HEK293T (cell line): ENCODE results near the gene HSD17B1.

Experiments used
- BHLHE40 ChIP-seq: fragments of 450-650 bp; IDR thresholded peaks from 2 replicates; pipeline ENCODE4 v1.6.1; 2016; ENCODE audit warnings: mild to moderate bottlenecking, moderate library complexity, borderline replicate concordance
- ELF4 ChIP-seq: fragments of 450-650 bp; IDR thresholded peaks from 2 replicates; pipeline ENCODE4 v1.6.1; 2017; ENCODE audit warnings: antibody characterized with exemption
- FOXA1 ChIP-seq: fragments of 450-650 bp; IDR thresholded peaks from 2 replicates; pipeline ENCODE4 v1.6.1; 2016; ENCODE audit warnings: mild to moderate bottlenecking
- FOXM1 ChIP-seq: fragments of 450-650 bp; IDR thresholded peaks from 2 replicates; pipeline ENCODE4 v1.6.1; 2017; ENCODE audit warnings: mild to moderate bottlenecking, borderline replicate concordance
- L3MBTL2 ChIP-seq: fragments of 450-650 bp; conservative IDR thresholded peaks from 2 replicates; pipeline ENCODE4 v1.6.1; 2016; ENCODE audit warnings: mild to moderate bottlenecking
- NFRKB ChIP-seq: fragments of 450-650 bp; IDR thresholded peaks from 2 replicates; pipeline ENCODE4 v1.6.1; 2016; ENCODE audit warnings: mild to moderate bottlenecking, moderate library complexity
- PKNOX1 ChIP-seq: fragments of 450-650 bp; IDR thresholded peaks from 2 replicates; pipeline ENCODE4 v1.6.1; 2016
- SP1 ChIP-seq: fragments of 450-650 bp; IDR thresholded peaks from 2 replicates; pipeline ENCODE4 v1.6.1; 2017
- SUZ12 ChIP-seq: fragments of 450-650 bp; IDR thresholded peaks from 2 replicates; pipeline ENCODE4 v1.6.1; 2016; ENCODE audit warnings: mild to moderate bottlenecking
- ZNF384 ChIP-seq: fragments of 450-650 bp; IDR thresholded peaks from 2 replicates; pipeline ENCODE4 v1.6.1; 2016

DNA sequence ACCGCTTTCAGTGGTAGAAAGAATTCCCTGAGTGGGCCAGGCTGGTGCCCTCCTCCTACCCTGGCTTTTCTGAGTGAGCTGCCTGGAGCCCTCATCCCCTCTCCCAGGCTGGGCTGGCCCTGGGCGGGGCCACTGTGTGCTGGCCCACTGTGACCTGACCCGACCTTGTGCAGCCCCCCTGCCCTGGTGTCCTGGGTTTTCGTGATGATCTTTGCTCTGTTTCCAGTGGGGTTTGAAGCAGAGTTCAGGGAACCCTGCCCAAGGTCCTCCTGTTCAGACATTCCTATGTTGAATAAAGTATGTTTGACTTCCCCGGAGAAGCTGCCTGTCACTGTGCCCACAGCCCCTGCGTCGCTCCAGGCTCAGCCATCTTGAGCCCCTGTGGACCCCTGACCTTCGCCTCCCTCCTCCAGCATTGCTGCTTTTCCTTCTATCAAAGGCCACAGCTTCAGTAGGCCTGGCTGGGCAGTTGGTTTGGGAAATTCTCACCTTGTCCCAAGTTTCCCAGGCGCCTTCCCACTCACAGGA is 30.4 kb upstream of the HSD17B1 start:
- TF ChIP-seq FOXM1 (no peak), ZNF384 (no peak), ELF4 (no peak), PKNOX1 (no peak), FOXA1 (no peak), SP1 (no peak), NFRKB (no peak), BHLHE40 (no peak), SUZ12 (no peak), L3MBTL2 (no peak)
